K562 (cell line): Measurements from ENCODE around the gene RIPOR2. TPM values are rescaled to one million over a fixed set of nuclear protein-coding genes. Genes with fewer than 3 reads are reported as not detected.

Experiments used
- ATAC-seq: fragments of 200-7000 bp; cut with Tn5 transposase; 3 replicates; pipeline ENCODE4 v1.9.1; 2020; ENCODE audit warnings: moderate library complexity
- BruUV-seq: library from RNA; stranded (reverse); fragments of 400-500 nt; replicated peaks from 2 replicates; lab custom pipeline; 2021; lab: Mats Ljungman, UMichigan
- CTCF ChIA-PET: fragments of 300-600 bp; formaldehyde crosslinking; extraction: SDS; loops from one replicate; lab custom pipeline; 2021; ENCODE audit warnings: low intra/inter-chr PET ratio; lab: Yijun Ruan, JAX
- POLR2A ChIA-PET: fragments of 300-600, 350-650 bp; sonication (Branson Sonifier 250); formaldehyde crosslinking; extraction: SDS; loops from one replicate; lab custom pipeline; 2021; ENCODE audit warnings: antibody characterized with exemption, inconsistent platforms; lab: Yijun Ruan, JAX
- DNase-seq, 4 experiments: peaks; one replicate each; pipeline versions ENCODE4 v3.0.0 to v3.0.0-alpha.2; 2011 to 2018; ENCODE audit warnings: low spot score in 3 of 4, mixed read lengths in 3 of 4; ENCODE audit errors: extremely low read depth in 1 of 4
- FAIRE-seq: peaks from 2 replicates; lab custom pipeline; 2011; peaks lifted over from hg19 to GRCh38; lab: Jason Lieb, UNC
- H2AFZ ChIP-seq: 2 replicates; pipeline ENCODE4 v1.6.0; 2011; ENCODE audit warnings: low read depth, low read length, control low read depth, inconsistent platforms
- H3K27ac ChIP-seq: fragments of 200-600 bp; 3 replicates; pipeline ENCODE4 v1.8.0; 2011; ENCODE audit warnings: low read depth, mild to moderate bottlenecking, control low read depth, inconsistent platforms, low read length, moderate library complexity, mixed read lengths; ENCODE audit errors: extremely low read depth
- H3K27me3 ChIP-seq, 2 experiments: fragments of 300-600 bp in 1 of 2; 2 replicates in 1 of 2; 3 replicates in 1 of 2; pipeline versions ENCODE4 v1.6.0 to v1.8.0; 2011; ENCODE audit warnings: inconsistent platforms in 2 of 2, low read length in 2 of 2, mild to moderate bottlenecking in 1 of 2, mixed read lengths in 1 of 2, moderate library complexity in 1 of 2; ENCODE audit not compliant: control insufficient read depth in 2 of 2, insufficient read depth in 2 of 2
- H3K36me3 ChIP-seq: fragments of 300-600 bp; 3 replicates; pipeline ENCODE4 v1.8.0; 2011; ENCODE audit warnings: mild to moderate bottlenecking, low read length, inconsistent platforms; ENCODE audit not compliant: control insufficient read depth, insufficient read depth
- H3K4me1 ChIP-seq, 2 experiments: fragments of 200-600 bp in 1 of 2; replicated peaks in 1 of 2; 2 replicates in 1 of 2; 3 replicates in 1 of 2; pipeline versions ENCODE4 v1.5.1 to v1.8.0; 2011; ENCODE audit warnings: inconsistent platforms in 2 of 2, low read length in 2 of 2, mild to moderate bottlenecking in 1 of 2, mixed read lengths in 1 of 2, moderate library complexity in 1 of 2; ENCODE audit not compliant: control insufficient read depth in 2 of 2, insufficient read depth in 2 of 2
- H3K4me2 ChIP-seq: 2 replicates; pipeline ENCODE4 v1.6.1; 2011; ENCODE audit warnings: low read length, control low read depth, inconsistent platforms, mixed read lengths; ENCODE audit not compliant: insufficient read depth
- H3K4me3 ChIP-seq: fragments of 200-600 bp; sonication (generic), shearing (Covaris generic); 2 replicates; pipeline ENCODE4 v1.5.1; 2016; ENCODE audit warnings: control low read depth, inconsistent platforms
- H3K79me2 ChIP-seq: fragments of 200-600 bp; 3 replicates; pipeline ENCODE4 v1.8.0; 2011; ENCODE audit warnings: low read length, inconsistent platforms; ENCODE audit not compliant: control insufficient read depth, insufficient read depth
- H3K9ac ChIP-seq, 2 experiments: 2 replicates each; pipeline versions ENCODE4 v1.6.0 to v1.6.1; 2011; ENCODE audit warnings: low read depth in 2 of 2, low read length in 2 of 2, control low read depth in 1 of 2, inconsistent platforms in 1 of 2, mild to moderate bottlenecking in 1 of 2, mixed read lengths in 1 of 2; ENCODE audit not compliant: insufficient read depth in 1 of 2
- H3K9me1 ChIP-seq: one replicate; pipeline ENCODE4 v1.6.0; 2011; ENCODE audit warnings: inconsistent platforms, mild to moderate bottlenecking, low read length, moderate library complexity; ENCODE audit not compliant: control insufficient read depth, insufficient read depth
- H3K9me3 ChIP-seq: replicated peaks from 2 replicates; pipeline ENCODE4 v1.5.1; 2011; ENCODE audit warnings: low read depth, low read length, inconsistent platforms; ENCODE audit not compliant: control insufficient read depth, insufficient read depth
- H4K20me1 ChIP-seq: replicated peaks from 2 replicates; pipeline ENCODE4 v1.6.1; 2011; ENCODE audit warnings: low read length, inconsistent platforms, mixed read lengths; ENCODE audit not compliant: control insufficient read depth, insufficient read depth
- BRF1 ChIP-seq: IDR thresholded peaks from 3 replicates; pipeline ENCODE4 v1.6.1; 2011; ENCODE audit warnings: borderline replicate concordance, mild to moderate bottlenecking; ENCODE audit not compliant: insufficient read length; ENCODE audit errors: extremely low read depth
- DMBX1 ChIP-seq: fragments of 250-450 bp; sonication (Bioruptor Pico); IDR thresholded peaks from 2 replicates; pipeline ENCODE4 v1.8.0; 2022; ENCODE audit warnings: inconsistent platforms, mild to moderate bottlenecking, moderate library complexity, borderline replicate concordance
- HBP1 ChIP-seq: fragments of 450-650 bp; formaldehyde crosslinking; IDR thresholded peaks from 2 replicates; pipeline ENCODE4 v1.4.0; 2022; ENCODE audit warnings: missing genetic modification characterization
- HDAC3 ChIP-seq: fragments of 450-650 bp; IDR thresholded peaks from 2 replicates; pipeline ENCODE4 v1.6.1; 2018; ENCODE audit warnings: borderline replicate concordance, mild to moderate bottlenecking, moderate library complexity; ENCODE audit not compliant: partially characterized antibody
- JUN ChIP-seq, 2 experiments: sonication (generic) in 1 of 2; formaldehyde crosslinking in 1 of 2; IDR thresholded peaks; 2 replicates each; pipeline versions ENCODE4 v1.6.1 to v1.8.0; 2012 to 2022; ENCODE audit warnings: borderline replicate concordance in 2 of 2, mild to moderate bottlenecking in 2 of 2, improper control_type of control experiment in 1 of 2, low read depth in 1 of 2, low read length in 1 of 2, missing genetic modification reagents in 1 of 2
- NFIC ChIP-seq: fragments of 450-650 bp; IDR thresholded peaks from 2 replicates; pipeline ENCODE4 v1.6.1; 2017; ENCODE audit warnings: mild to moderate bottlenecking, inconsistent platforms
- NR2C2 ChIP-seq, 2 experiments: fragments of 200-800 bp in 1 of 2; sonication (Bioruptor generic) in 1 of 2; sonication (generic) in 1 of 2; formaldehyde crosslinking in 1 of 2; IDR thresholded peaks; 2 replicates each; pipeline versions ENCODE4 v1.6.1 to v1.8.0; 2016 to 2022; ENCODE audit warnings: mild to moderate bottlenecking in 1 of 2, missing compliant biosample characterization in 1 of 2, missing genetic modification characterization in 1 of 2, missing genetic modification reagents in 1 of 2
- SIN3A ChIP-seq, 2 experiments: fragments of 150-350 bp in 1 of 2; IDR thresholded peaks; 2 replicates each; pipeline ENCODE4 v1.6.1; 2011 to 2016; ENCODE audit warnings: borderline replicate concordance in 2 of 2, low read depth in 2 of 2, low read length in 2 of 2, mild to moderate bottlenecking in 2 of 2, moderate library complexity in 2 of 2; ENCODE audit not compliant: control insufficient read depth in 1 of 2
- ZFX ChIP-seq: sonication (generic); formaldehyde crosslinking; IDR thresholded peaks from 2 replicates; pipeline ENCODE4 v1.8.0; 2022; ENCODE audit warnings: mild to moderate bottlenecking, missing genetic modification reagents, moderate library complexity
- ZNF184 ChIP-seq: sonication (generic); formaldehyde crosslinking; IDR thresholded peaks from 2 replicates; pipeline ENCODE4 v1.5.0; 2020; ENCODE audit warnings: missing genetic modification reagents
- ZNF217 ChIP-seq: sonication (generic); formaldehyde crosslinking; IDR thresholded peaks from 2 replicates; pipeline ENCODE4 v1.8.0; 2022; ENCODE audit warnings: mild to moderate bottlenecking, missing genetic modification reagents
- ZNF436 ChIP-seq: fragments of 250-450, 450-650 bp; sonication (Bioruptor Pico); formaldehyde crosslinking; IDR thresholded peaks from 2 replicates; pipeline ENCODE4 v1.7.0; 2020; ENCODE audit warnings: mild to moderate bottlenecking
- ZNF444 ChIP-seq: fragments of 250-450 bp; sonication (Bioruptor Pico); IDR thresholded peaks from 2 replicates; pipeline ENCODE4 v1.4.0; 2020; ENCODE audit warnings: mild to moderate bottlenecking, moderate library complexity
- ZNF445 ChIP-seq: fragments of 250-450 bp; sonication (Bioruptor Pico); IDR thresholded peaks from 2 replicates; pipeline ENCODE4 v1.4.0; 2020; ENCODE audit warnings: low read depth, mild to moderate bottlenecking, moderate library complexity
- ZNF449 ChIP-seq: fragments of 250-450 bp; sonication (Bioruptor Pico); IDR thresholded peaks from 2 replicates; pipeline ENCODE4 v1.8.0; 2022; ENCODE audit warnings: moderate library complexity, mild to moderate bottlenecking, inconsistent platforms
- WGBS: fragments of 100-300 bp; shearing (Covaris generic); methylation state at CpG from one replicate; pipeline ENCODE4 v1.1.6; 2016; ENCODE audit warnings: low coverage, mixed read lengths; ENCODE audit not compliant: insufficient coverage; ENCODE audit errors: missing lambda C conversion rate; 5-methylcytosine and 5-hydroxymethylcytosine counted together
- in situ Hi-C: fragments of 300-500 bp; cut with MboI; formaldehyde crosslinking; loops from 4 replicates; pipeline ENCODE4 v1.15.0; 2018; ENCODE audit warnings: inconsistent platforms, mixed read lengths
- intact Hi-C: fragments of 100-400 bp; cut with micrococcal nuclease; formaldehyde crosslinking; loops from 2 replicates; pipeline ENCODE4 v1.14.2; 2022
- polyA plus RNA-seq, 8 experiments: library from polyadenylated mRNA; depleted of rRNA in 4 of 8; stranded (reverse) in 5 of 8; unstranded in 3 of 8; fragments of >200 nt; fragmentation: Nextera tagmentation in 2 of 8; fragmentation: Illumina TruSeq in 1 of 8; extraction: Ambion mirVana in 2 of 8; extraction: Trizol in 1 of 8; gene quantifications; 2 replicates each; pipeline versions ENCODE4 v1.2.1 to v1.2.3, GENCODE V29; 2011 to 2014; ENCODE audit warnings: inconsistent platforms in 1 of 8, missing spikeins in 1 of 8
- total RNA-seq, 7 experiments: library from RNA; depleted of rRNA in 6 of 7; stranded (reverse); fragments of >200 nt in 6 of 7; fragmentation: Illumina TruSeq in 2 of 7; extraction: Trizol in 2 of 7; gene quantifications; 2 replicates each; pipeline versions ENCODE4 v1.2.1 to v1.2.3, GENCODE V29; 2011 to 2021; ENCODE audit warnings: low replicate concordance in 1 of 7

Gene RIPOR2
- total and polyA plus RNA-seq, 9 of the 15 experiments (the other 6 are each of a cell fraction or from before 2014, with no cell fraction given) = 0.04 to 1.0 (median 0.47) TPM; not detected in 2

GRCh38 chr6:24872779-24873178 lies 63.0 kb downstream of the RIPOR2 start:
- no peak for FAIRE-seq
- no peaks in the 10 kb centered on the region for H4K20me1 ChIP-seq
- no peak overlapping the region for H2AFZ ChIP-seq
- ChIA-PET POLR2A (interaction anchor here (1.0 kb wide), 1 partner anchor 10 kb away, joined by 4 read pairs; no protein-coding TSS in a partner anchor), CTCF (no interaction called here)
- BruUV-seq = no TSS peak
- H3K9me3 ChIP-seq = no peaks in the 10 kb centered on the region
- H3K4me3 ChIP-seq = no peak overlapping the region
- no peaks in the 10 kb centered on the region for H3K79me2 ChIP-seq
- TF ChIP-seq ZNF184 (CRISPR knock-in tag) (no peak), HBP1 (CRISPR knock-in tag) (no peak), ZNF445 (CRISPR knock-in tag) (no peak), DMBX1 (CRISPR knock-in tag) (no peak), BRF1 (no peak), JUN (IDR thresholded peaks at IDR 0.05; ENCODE audit: borderline replicate concordance, low read depth, low read length) (no peak), JUN (CRISPR knock-in tag; IDR thresholded peaks at IDR 0.05; ENCODE audit: borderline replicate concordance) (no peak), ZNF449 (no peak), NR2C2 (CRISPR knock-in tag; IDR thresholded peaks at IDR 0.05) (no peak), NR2C2 (tag; IDR thresholded peaks at IDR 0.05) (no peak), NFIC (no peak), ZNF436 (CRISPR knock-in tag) (no peak), SIN3A (IDR thresholded peaks at IDR 0.05; ENCODE audit: borderline replicate concordance in 2 of 2, control insufficient read depth in 1 of 2, low read depth in 2 of 2, low read length in 2 of 2) (no peak), ZNF217 (no peak), ZFX (CRISPR knock-in tag) (no peak), HDAC3 (no peak), ZNF444 (CRISPR knock-in tag) (no peak)
- intact Hi-C loops (no loop called here), in situ Hi-C loops (no loop called here)
- H3K4me1 ChIP-seq = no peaks in the 10 kb centered on the region
- DNase-seq = no peak
- H3K9ac ChIP-seq = no peak overlapping the region
- ATAC-seq = no peak
- H3K27ac ChIP-seq = no peak overlapping the region
- no peaks in the 10 kb centered on the region for H3K9me1 ChIP-seq
- WGBS = 2% methylated on average over 4 of the region's 4 CpGs
- no peaks in the 10 kb centered on the region for H3K36me3 ChIP-seq
- H3K4me2 ChIP-seq = no peak overlapping the region
- peaks cover 2 to 23% of the 10 kb centered on the region in 2 experiments; a peak in 3 of 5 replicates for H3K27me3 ChIP-seq
